K562 (cell line): ENCODE results near the gene PADI1. TPM values are rescaled to one million over a fixed set of nuclear protein-coding genes. Genes with fewer than 3 reads are reported as not detected.

Experiments used
- ATAC-seq: fragments of 200-7000 bp; cut with Tn5 transposase; 3 replicates; pipeline ENCODE4 v1.9.1; 2020; ENCODE audit warnings: moderate library complexity
- BruUV-seq: library from RNA; stranded (reverse); fragments of 400-500 nt; replicated peaks from 2 replicates; lab custom pipeline; 2021; lab: Mats Ljungman, UMichigan
- CTCF ChIA-PET: fragments of 300-600 bp; formaldehyde crosslinking; extraction: SDS; loops from one replicate; lab custom pipeline; 2021; ENCODE audit warnings: low intra/inter-chr PET ratio; lab: Yijun Ruan, JAX
- POLR2A ChIA-PET: fragments of 300-600, 350-650 bp; sonication (Branson Sonifier 250); formaldehyde crosslinking; extraction: SDS; loops from one replicate; lab custom pipeline; 2021; ENCODE audit warnings: antibody characterized with exemption, inconsistent platforms; lab: Yijun Ruan, JAX
- DNase-seq, 4 experiments: peaks; one replicate each; pipeline versions ENCODE4 v3.0.0 to v3.0.0-alpha.2; 2011 to 2018; ENCODE audit warnings: low spot score in 3 of 4, mixed read lengths in 3 of 4; ENCODE audit errors: extremely low read depth in 1 of 4
- FAIRE-seq: peaks from 2 replicates; lab custom pipeline; 2011; peaks lifted over from hg19 to GRCh38; lab: Jason Lieb, UNC
- H2AFZ ChIP-seq: 2 replicates; pipeline ENCODE4 v1.6.0; 2011; ENCODE audit warnings: low read depth, low read length, control low read depth, inconsistent platforms
- H3K27ac ChIP-seq: fragments of 200-600 bp; 3 replicates; pipeline ENCODE4 v1.8.0; 2011; ENCODE audit warnings: low read depth, mild to moderate bottlenecking, control low read depth, inconsistent platforms, low read length, moderate library complexity, mixed read lengths; ENCODE audit errors: extremely low read depth
- H3K27me3 ChIP-seq, 2 experiments: fragments of 300-600 bp in 1 of 2; 2 replicates in 1 of 2; 3 replicates in 1 of 2; pipeline versions ENCODE4 v1.6.0 to v1.8.0; 2011; ENCODE audit warnings: inconsistent platforms in 2 of 2, low read length in 2 of 2, mild to moderate bottlenecking in 1 of 2, mixed read lengths in 1 of 2, moderate library complexity in 1 of 2; ENCODE audit not compliant: control insufficient read depth in 2 of 2, insufficient read depth in 2 of 2
- H3K36me3 ChIP-seq: fragments of 300-600 bp; 3 replicates; pipeline ENCODE4 v1.8.0; 2011; ENCODE audit warnings: mild to moderate bottlenecking, low read length, inconsistent platforms; ENCODE audit not compliant: control insufficient read depth, insufficient read depth
- H3K4me1 ChIP-seq, 2 experiments: fragments of 200-600 bp in 1 of 2; replicated peaks in 1 of 2; 2 replicates in 1 of 2; 3 replicates in 1 of 2; pipeline versions ENCODE4 v1.5.1 to v1.8.0; 2011; ENCODE audit warnings: inconsistent platforms in 2 of 2, low read length in 2 of 2, mild to moderate bottlenecking in 1 of 2, mixed read lengths in 1 of 2, moderate library complexity in 1 of 2; ENCODE audit not compliant: control insufficient read depth in 2 of 2, insufficient read depth in 2 of 2
- H3K4me2 ChIP-seq: 2 replicates; pipeline ENCODE4 v1.6.1; 2011; ENCODE audit warnings: low read length, control low read depth, inconsistent platforms, mixed read lengths; ENCODE audit not compliant: insufficient read depth
- H3K4me3 ChIP-seq: fragments of 200-600 bp; sonication (generic), shearing (Covaris generic); 2 replicates; pipeline ENCODE4 v1.5.1; 2016; ENCODE audit warnings: control low read depth, inconsistent platforms
- H3K79me2 ChIP-seq: fragments of 200-600 bp; 3 replicates; pipeline ENCODE4 v1.8.0; 2011; ENCODE audit warnings: low read length, inconsistent platforms; ENCODE audit not compliant: control insufficient read depth, insufficient read depth
- H3K9ac ChIP-seq, 2 experiments: 2 replicates each; pipeline versions ENCODE4 v1.6.0 to v1.6.1; 2011; ENCODE audit warnings: low read depth in 2 of 2, low read length in 2 of 2, control low read depth in 1 of 2, inconsistent platforms in 1 of 2, mild to moderate bottlenecking in 1 of 2, mixed read lengths in 1 of 2; ENCODE audit not compliant: insufficient read depth in 1 of 2
- H3K9me1 ChIP-seq: one replicate; pipeline ENCODE4 v1.6.0; 2011; ENCODE audit warnings: inconsistent platforms, mild to moderate bottlenecking, low read length, moderate library complexity; ENCODE audit not compliant: control insufficient read depth, insufficient read depth
- H3K9me3 ChIP-seq: replicated peaks from 2 replicates; pipeline ENCODE4 v1.5.1; 2011; ENCODE audit warnings: low read depth, low read length, inconsistent platforms; ENCODE audit not compliant: control insufficient read depth, insufficient read depth
- H4K20me1 ChIP-seq: replicated peaks from 2 replicates; pipeline ENCODE4 v1.6.1; 2011; ENCODE audit warnings: low read length, inconsistent platforms, mixed read lengths; ENCODE audit not compliant: control insufficient read depth, insufficient read depth
- BACH1 ChIP-seq: fragments of 200-800 bp; sonication (Bioruptor generic); IDR thresholded peaks from 2 replicates; pipeline ENCODE4 v1.6.1; 2016; ENCODE audit warnings: missing genetic modification characterization, missing compliant biosample characterization
- ELF2 ChIP-seq: fragments of 250-450 bp; sonication (Bioruptor Pico); IDR thresholded peaks from 2 replicates; pipeline ENCODE4 v1.5.0; 2021; ENCODE audit warnings: mild to moderate bottlenecking
- HIVEP1 ChIP-seq: fragments of 250-450 bp; sonication (Bioruptor Pico); IDR thresholded peaks from 2 replicates; pipeline ENCODE4 v1.4.0; 2020; ENCODE audit warnings: mild to moderate bottlenecking
- HMG20B ChIP-seq: fragments of 250-450 bp; sonication (Bioruptor Pico); IDR thresholded peaks from 2 replicates; pipeline ENCODE4 v1.5.0; 2021; ENCODE audit warnings: mild to moderate bottlenecking
- HNRNPH1 ChIP-seq: fragments of 200-400 bp; formaldehyde crosslinking; optimal IDR thresholded peaks from 2 replicates; pipeline ENCODE3; 2017; ENCODE audit warnings: low read depth, mild to moderate bottlenecking, low read length, moderate library complexity
- NONO ChIP-seq, 2 experiments: fragments of 200-400 bp in 1 of 2; fragments of 450-650 bp in 1 of 2; formaldehyde crosslinking in 1 of 2; IDR thresholded peaks; 2 replicates each; pipeline ENCODE4 v1.6.1; 2017; ENCODE audit warnings: low read depth in 2 of 2, mild to moderate bottlenecking in 2 of 2, moderate library complexity in 2 of 2, low read length in 1 of 2
- POLR2A ChIP-seq: fragments of 450-650 bp; conservative IDR thresholded peaks from 2 replicates; pipeline ENCODE4 v1.6.1; 2016
- SIN3B ChIP-seq: fragments of 450-650 bp; IDR thresholded peaks from 2 replicates; pipeline ENCODE4 v1.6.1; 2017; ENCODE audit warnings: low read depth, mild to moderate bottlenecking, moderate library complexity
- TCF7 ChIP-seq: sonication (generic); IDR thresholded peaks from 2 replicates; pipeline ENCODE4 v1.6.1; 2016; ENCODE audit warnings: antibody characterized with exemption, borderline replicate concordance
- WGBS: fragments of 100-300 bp; shearing (Covaris generic); methylation state at CpG from one replicate; pipeline ENCODE4 v1.1.6; 2016; ENCODE audit warnings: low coverage, mixed read lengths; ENCODE audit not compliant: insufficient coverage; ENCODE audit errors: missing lambda C conversion rate; 5-methylcytosine and 5-hydroxymethylcytosine counted together
- in situ Hi-C: fragments of 300-500 bp; cut with MboI; formaldehyde crosslinking; loops from 4 replicates; pipeline ENCODE4 v1.15.0; 2018; ENCODE audit warnings: inconsistent platforms, mixed read lengths
- intact Hi-C: fragments of 100-400 bp; cut with micrococcal nuclease; formaldehyde crosslinking; loops from 2 replicates; pipeline ENCODE4 v1.14.2; 2022
- polyA plus RNA-seq, 8 experiments: library from polyadenylated mRNA; depleted of rRNA in 4 of 8; stranded (reverse) in 5 of 8; unstranded in 3 of 8; fragments of >200 nt; fragmentation: Nextera tagmentation in 2 of 8; fragmentation: Illumina TruSeq in 1 of 8; extraction: Ambion mirVana in 2 of 8; extraction: Trizol in 1 of 8; gene quantifications; 2 replicates each; pipeline versions ENCODE4 v1.2.1 to v1.2.3, GENCODE V29; 2011 to 2014; ENCODE audit warnings: inconsistent platforms in 1 of 8, missing spikeins in 1 of 8
- total RNA-seq, 7 experiments: library from RNA; depleted of rRNA in 6 of 7; stranded (reverse); fragments of >200 nt in 6 of 7; fragmentation: Illumina TruSeq in 2 of 7; extraction: Trizol in 2 of 7; gene quantifications; 2 replicates each; pipeline versions ENCODE4 v1.2.1 to v1.2.3, GENCODE V29; 2011 to 2021; ENCODE audit warnings: low replicate concordance in 1 of 7
- TF ChIP-seq, protein P1 (sequence below): fragments of 150-350 bp; IDR thresholded peaks from 2 replicates; pipeline ENCODE4 v1.6.1; 2014; ENCODE audit warnings: low read depth, mild to moderate bottlenecking, low read length, borderline replicate concordance
- TF ChIP-seq, protein P2 (sequence below): fragments of 250-450 bp; sonication (Bioruptor Pico); IDR thresholded peaks from 2 replicates; pipeline ENCODE4 v1.5.0; 2021; ENCODE audit warnings: mild to moderate bottlenecking, borderline replicate concordance
- TF ChIP-seq, protein P3 (sequence below): sonication (generic); formaldehyde crosslinking; IDR thresholded peaks from 2 replicates; pipeline ENCODE4 v1.8.1; 2023; ENCODE audit warnings: mild to moderate bottlenecking, missing genetic modification reagents
- TF ChIP-seq, protein P4 (sequence below): sonication (generic); formaldehyde crosslinking; IDR thresholded peaks from 2 replicates; pipeline ENCODE4 v1.8.1; 2023; ENCODE audit warnings: mild to moderate bottlenecking, missing genetic modification reagents

Gene PADI1
- total and polyA plus RNA-seq, 9 of the 15 experiments (the other 6 are each of a cell fraction or from before 2014, with no cell fraction given) = not detected

DNA sequence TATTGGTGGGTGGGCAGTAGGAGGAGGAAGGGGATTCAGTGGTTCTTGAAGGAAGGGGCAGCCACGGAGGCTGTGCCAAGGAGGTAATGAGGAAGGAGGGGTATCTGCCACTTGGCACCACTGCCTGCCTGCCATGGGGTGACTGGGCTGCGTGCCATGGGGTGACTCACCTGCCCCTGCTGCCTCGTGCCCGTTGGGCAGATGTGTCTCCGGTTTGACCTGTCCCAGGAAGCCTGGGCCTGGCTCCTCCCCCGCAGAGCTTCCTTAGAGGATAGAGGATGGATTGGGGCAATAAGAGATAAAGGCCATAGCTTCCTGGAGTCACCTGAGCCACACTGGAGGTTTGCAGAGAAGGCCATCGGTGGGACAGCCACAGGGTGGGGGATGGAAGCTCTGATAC, 45.7 kb downstream of the PADI1 start (continued):
- TF ChIP-seq, protein P1, sequence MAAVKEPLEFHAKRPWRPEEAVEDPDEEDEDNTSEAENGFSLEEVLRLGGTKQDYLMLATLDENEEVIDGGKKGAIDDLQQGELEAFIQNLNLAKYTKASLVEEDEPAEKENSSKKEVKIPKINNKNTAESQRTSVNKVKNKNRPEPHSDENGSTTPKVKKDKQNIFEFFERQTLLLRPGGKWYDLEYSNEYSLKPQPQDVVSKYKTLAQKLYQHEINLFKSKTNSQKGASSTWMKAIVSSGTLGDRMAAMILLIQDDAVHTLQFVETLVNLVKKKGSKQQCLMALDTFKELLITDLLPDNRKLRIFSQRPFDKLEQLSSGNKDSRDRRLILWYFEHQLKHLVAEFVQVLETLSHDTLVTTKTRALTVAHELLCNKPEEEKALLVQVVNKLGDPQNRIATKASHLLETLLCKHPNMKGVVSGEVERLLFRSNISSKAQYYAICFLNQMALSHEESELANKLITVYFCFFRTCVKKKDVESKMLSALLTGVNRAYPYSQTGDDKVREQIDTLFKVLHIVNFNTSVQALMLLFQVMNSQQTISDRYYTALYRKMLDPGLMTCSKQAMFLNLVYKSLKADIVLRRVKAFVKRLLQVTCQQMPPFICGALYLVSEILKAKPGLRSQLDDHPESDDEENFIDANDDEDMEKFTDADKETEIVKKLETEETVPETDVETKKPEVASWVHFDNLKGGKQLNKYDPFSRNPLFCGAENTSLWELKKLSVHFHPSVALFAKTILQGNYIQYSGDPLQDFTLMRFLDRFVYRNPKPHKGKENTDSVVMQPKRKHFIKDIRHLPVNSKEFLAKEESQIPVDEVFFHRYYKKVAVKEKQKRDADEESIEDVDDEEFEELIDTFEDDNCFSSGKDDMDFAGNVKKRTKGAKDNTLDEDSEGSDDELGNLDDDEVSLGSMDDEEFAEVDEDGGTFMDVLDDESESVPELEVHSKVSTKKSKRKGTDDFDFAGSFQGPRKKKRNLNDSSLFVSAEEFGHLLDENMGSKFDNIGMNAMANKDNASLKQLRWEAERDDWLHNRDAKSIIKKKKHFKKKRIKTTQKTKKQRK = no peak
- no peak for TF ChIP-seq ELF2 (CRISPR knock-in tag)
- TF ChIP-seq HMG20B (CRISPR knock-in tag) = no peak
- no peak for TF ChIP-seq HIVEP1

DNA sequence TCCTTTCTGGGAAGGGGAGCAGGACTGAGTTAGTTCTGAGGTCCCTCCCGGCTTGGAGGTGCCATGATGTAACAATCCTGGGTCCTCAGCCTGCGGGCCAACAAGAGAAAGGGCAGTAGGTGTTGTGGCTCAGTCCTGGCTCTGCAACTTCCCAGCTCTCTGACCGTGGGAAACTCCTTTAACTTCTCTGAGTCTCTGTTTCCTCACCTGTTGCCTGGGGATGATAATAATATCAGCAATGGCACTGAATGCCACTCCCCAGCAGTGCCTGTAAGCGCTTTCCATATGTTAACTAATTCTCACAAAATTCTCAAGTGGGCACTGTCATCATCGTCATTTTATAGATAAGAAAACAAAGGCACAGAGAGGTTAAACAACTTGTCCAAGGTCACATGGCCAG, 46.3 kb downstream of the PADI1 start:
- ChIA-PET CTCF (no interaction called here), POLR2A (interaction anchor here (1.2 kb wide), 1 partner anchor 11 kb away, joined by 4 read pairs; no protein-coding TSS in a partner anchor)
- Histone ChIP-seq H3K9me1 (no peaks in the 10 kb centered on the region), H3K9ac (no peak overlapping the region), H3K4me2 (no peak overlapping the region), H3K27ac (no peak overlapping the region), H3K4me1 (0 out of 5 replicates have a peak, but pooled peaks cover 0 to 3% of the 10 kb centered on the region in 2 experiments), H3K27me3 (peaks cover 19 to 66% of the 10 kb centered on the region in 2 experiments), H2AFZ (no peak overlapping the region), H3K36me3 (no peaks in the 10 kb centered on the region), H3K9me3 (no peaks in the 10 kb centered on the region), H3K4me3 (no peak overlapping the region), H4K20me1 (no peaks in the 10 kb centered on the region; the same call in 1 of the 2 replicates), H3K79me2 (no peaks in the 10 kb centered on the region)
- DNase-seq (no peak), FAIRE-seq (no peak), ATAC-seq (no peak)
- 0% methylated on average over 5 of the region's 5 CpGs for WGBS
- BruUV-seq = no TSS peak
- in situ Hi-C loops (no loop called here), intact Hi-C loops (no loop called here)
- TF ChIP-seq, protein P2, sequence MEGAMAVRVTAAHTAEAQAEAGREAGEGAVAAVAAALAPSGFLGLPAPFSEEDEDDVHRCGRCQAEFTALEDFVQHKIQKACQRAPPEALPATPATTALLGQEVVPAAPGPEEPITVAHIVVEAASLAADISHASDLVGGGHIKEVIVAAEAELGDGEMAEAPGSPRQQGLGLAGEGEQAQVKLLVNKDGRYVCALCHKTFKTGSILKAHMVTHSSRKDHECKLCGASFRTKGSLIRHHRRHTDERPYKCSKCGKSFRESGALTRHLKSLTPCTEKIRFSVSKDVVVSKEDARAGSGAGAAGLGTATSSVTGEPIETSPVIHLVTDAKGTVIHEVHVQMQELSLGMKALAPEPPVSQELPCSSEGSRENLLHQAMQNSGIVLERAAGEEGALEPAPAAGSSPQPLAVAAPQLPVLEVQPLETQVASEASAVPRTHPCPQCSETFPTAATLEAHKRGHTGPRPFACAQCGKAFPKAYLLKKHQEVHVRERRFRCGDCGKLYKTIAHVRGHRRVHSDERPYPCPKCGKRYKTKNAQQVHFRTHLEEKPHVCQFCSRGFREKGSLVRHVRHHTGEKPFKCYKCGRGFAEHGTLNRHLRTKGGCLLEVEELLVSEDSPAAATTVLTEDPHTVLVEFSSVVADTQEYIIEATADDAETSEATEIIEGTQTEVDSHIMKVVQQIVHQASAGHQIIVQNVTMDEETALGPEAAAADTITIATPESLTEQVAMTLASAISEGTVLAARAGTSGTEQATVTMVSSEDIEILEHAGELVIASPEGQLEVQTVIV (CRISPR knock-in tag) = no peak
- TF ChIP-seq SIN3B (no peak), NONO (IDR thresholded peaks at IDR 0.05; ENCODE audit: low read depth in 2 of 2, low read length in 1 of 2) (no peak), HNRNPH1 (no peak), BACH1 (no peak), POLR2A (no peak), TCF7 (no peak)
- TF ChIP-seq, protein P3, sequence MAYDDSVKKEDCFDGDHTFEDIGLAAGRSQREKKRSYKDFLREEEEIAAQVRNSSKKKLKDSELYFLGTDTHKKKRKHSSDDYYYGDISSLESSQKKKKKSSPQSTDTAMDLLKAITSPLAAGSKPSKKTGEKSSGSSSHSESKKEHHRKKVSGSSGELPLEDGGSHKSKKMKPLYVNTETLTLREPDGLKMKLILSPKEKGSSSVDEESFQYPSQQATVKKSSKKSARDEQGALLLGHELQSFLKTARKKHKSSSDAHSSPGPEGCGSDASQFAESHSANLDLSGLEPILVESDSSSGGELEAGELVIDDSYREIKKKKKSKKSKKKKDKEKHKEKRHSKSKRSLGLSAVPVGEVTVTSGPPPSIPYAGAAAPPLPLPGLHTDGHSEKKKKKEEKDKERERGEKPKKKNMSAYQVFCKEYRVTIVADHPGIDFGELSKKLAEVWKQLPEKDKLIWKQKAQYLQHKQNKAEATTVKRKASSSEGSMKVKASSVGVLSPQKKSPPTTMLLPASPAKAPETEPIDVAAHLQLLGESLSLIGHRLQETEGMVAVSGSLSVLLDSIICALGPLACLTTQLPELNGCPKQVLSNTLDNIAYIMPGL (CRISPR knock-in tag) = no peak
- TF ChIP-seq, protein P4, sequence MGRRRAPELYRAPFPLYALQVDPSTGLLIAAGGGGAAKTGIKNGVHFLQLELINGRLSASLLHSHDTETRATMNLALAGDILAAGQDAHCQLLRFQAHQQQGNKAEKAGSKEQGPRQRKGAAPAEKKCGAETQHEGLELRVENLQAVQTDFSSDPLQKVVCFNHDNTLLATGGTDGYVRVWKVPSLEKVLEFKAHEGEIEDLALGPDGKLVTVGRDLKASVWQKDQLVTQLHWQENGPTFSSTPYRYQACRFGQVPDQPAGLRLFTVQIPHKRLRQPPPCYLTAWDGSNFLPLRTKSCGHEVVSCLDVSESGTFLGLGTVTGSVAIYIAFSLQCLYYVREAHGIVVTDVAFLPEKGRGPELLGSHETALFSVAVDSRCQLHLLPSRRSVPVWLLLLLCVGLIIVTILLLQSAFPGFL (CRISPR knock-in tag) = no peak
